Stimulated activated CD4-positive, alpha-beta T cell treated with anti-CD3 and anti-CD28 coated beads, Interleukin-12 subunit alpha, Interleukin-12 subunit beta, amount 100 ng/mL, for 24 hours (primary cell): ENCODE measurements around the gene CDC42BPG.
A peak's percentile ranks its signal among the peaks of the same experiment; 100 is the strongest.
"Not testable (repeated sequence)": the region's sequence is repeated elsewhere in the genome, so short reads cannot be mapped to it uniquely, and the experiment has no call there.

Source experiments
- DNase-seq, 2 experiments: peaks; one replicate each; pipeline ENCODE4 v3.0.0-alpha.2; 2020; ENCODE audit warnings: low read depth in 2 of 2

Gene CDC42BPG

GRCh38 chr11:64850979-64851567, 6.6 kb upstream of the CDC42BPG start:
- DNase-seq, result peak in 1 of 2 experiments; percentile 52

DNA sequence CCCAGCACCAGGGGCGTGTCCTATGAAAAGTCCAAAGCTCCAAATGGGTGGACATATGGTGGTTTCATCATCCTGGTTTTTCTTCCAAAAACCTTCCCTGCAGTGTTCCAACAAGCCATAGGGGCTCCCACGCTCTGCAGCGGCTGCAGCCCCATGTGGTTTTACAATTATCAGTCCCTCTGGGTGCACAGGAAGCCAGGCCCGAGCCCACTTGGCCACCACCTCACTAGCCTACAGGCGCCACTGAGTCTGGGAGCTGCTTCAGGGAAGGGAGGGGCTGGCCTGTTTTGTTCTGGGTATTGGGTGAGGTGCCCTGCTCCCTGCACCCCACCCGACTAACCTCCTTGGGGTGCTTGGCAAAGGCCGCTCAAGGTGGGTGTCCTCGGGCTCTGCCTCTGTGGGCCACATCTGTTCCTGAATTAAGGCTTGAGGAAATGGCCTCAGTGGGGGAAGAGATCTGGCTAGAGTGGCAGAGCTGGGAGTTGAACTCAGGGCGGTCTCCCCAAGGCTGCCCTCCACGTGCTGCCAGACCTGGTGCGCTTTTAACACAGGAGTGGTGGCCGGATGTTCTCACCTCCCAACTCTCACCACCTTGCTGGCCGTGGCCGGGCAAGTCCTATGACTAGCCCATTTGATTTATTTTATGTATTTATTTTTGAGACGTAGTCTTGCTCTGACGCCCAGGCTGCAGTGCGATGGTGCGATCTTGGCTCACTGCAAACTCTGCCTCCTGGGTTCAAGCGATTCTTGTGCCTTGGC, 5.3 kb upstream of the CDC42BPG start:
- DNase-seq, result no peak

- DNase-seq, result no peak
Observed at GRCh38 chr11:64848826-64849597, 4.6 kb upstream of the CDC42BPG start.

DNA sequence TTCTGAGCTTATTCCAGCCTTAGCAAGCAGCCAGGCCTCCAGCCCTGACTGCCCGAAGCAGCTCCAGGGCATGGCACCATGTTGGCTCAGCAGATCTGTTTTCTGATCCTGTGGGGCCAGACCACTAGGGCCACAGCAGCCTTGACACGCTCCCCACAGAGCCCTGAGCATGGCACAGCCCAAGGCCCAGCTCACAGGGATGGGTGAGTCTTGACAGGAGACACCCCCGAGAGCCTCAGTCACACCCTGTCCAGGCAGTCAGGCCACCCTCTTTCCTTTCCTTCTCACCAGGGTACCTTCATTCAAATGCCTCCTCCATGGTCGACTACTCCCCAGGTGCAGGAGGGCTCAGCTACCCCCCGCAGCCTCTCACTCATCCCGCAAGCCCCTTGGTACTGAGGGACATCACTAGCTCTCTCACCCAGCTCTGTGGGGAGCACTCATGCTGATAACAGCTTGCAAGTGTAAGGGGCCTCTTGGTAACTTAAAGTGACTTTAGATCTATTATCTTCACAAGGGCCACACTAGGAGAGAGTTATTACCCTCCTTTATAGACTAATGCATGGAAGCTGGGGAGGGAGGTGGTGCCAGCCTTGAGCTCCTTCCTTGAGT, 3.9 kb upstream of the CDC42BPG start:
- DNase-seq, result no peak

- peak; percentile 83 to 94 for DNase-seq
Observed at GRCh38 chr11:64846998-64847666, 2.7 kb upstream of the CDC42BPG start.

- DNase-seq, result not testable (repeated sequence)
Observed at GRCh38 chr11:64845776-64846129, 1.3 kb upstream of the CDC42BPG start.

DNA sequence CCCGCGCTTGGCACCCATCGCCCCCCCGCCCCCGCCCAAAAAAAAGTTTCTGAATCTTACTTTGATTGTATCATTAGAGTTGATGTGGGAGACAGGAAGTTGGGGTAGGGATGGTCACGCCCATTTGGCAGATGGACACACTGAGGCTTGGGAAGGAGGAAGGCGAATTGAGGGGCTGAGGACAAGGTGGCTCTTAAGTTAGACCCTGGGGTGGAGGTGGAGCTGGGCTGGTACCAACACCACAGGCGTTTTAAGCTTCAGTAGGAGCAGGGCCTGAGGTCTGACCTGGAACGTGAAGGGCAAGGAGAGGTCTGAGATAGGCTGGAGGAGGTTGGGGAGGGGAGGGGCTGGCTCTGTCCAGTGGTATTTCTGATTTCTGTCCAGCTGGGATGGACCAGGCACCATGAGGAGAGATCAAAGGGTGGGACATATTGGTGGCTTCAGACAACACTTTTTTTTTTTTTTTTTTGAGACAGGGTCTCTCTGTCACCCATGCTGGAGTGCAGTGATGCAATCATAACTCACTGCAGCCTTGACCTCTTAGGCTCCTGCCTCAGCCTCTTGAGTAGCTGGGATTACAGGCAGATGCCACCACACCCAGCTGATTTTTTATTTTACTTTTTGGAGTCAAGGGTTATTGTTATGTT, 799 bp upstream of the CDC42BPG start:
- DNase-seq, result no peak

- no peak for DNase-seq
Observed at GRCh38 chr11:64843686-64844329, 645 bp downstream of the CDC42BPG start.

GRCh38 chr11:64842851-64843685, 1.4 kb downstream of the CDC42BPG start:
- no peak for DNase-seq

- DNase-seq, result no peak
Observed at GRCh38 chr11:64842366-64842759, 2.1 kb downstream of the CDC42BPG start.

- no peak for DNase-seq
Observed at GRCh38 chr11:64841592-64842365, 2.7 kb downstream of the CDC42BPG start.

DNA sequence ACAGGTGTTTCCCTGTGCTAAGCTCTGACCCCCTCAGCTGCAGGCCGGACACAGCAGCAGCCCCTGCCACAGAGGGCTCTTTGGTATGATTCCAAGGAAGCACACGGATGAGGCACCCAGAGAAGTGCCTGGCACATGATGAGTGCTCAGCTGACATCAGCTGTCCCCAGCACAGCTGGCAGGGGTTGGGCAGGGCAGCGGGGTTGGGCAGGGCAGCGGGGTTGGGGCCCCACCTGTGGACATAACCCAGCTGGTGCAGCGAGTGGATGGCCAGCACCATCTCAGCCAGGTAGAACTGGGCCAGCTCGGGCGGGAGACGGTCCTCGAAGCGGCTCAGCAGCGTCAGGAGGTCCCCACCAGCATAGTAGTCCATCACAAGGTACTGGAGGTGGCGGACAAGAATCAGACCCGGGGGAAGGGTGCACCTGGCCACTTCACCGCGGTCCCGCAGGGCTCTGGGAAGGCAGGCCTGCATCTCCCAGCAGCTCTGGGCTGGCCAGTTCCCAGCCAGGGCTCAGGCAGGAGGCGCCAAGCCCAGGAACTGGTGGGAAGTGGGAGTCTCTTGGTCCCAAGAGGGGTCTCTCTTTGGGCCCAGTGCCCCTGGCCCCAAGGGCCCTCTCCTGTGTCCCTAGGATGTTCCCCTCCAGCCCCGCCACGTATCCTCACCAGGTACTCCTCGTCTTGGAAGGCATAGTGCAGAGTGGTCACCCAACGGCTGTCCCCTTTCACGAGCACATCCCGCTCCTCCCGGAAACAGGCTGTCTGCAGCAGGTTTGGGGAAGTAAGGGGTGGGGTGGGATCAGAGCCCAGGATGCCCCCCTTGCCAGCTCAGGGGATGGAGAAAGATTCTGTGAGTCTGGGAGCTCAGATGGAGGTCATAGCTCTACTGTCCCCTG, 4.3 kb downstream of the CDC42BPG start:
- DNase-seq, result no peak

- DNase-seq, result no peak
Observed at GRCh38 chr11:64839335-64839734, 5.1 kb downstream of the CDC42BPG start.

DNA sequence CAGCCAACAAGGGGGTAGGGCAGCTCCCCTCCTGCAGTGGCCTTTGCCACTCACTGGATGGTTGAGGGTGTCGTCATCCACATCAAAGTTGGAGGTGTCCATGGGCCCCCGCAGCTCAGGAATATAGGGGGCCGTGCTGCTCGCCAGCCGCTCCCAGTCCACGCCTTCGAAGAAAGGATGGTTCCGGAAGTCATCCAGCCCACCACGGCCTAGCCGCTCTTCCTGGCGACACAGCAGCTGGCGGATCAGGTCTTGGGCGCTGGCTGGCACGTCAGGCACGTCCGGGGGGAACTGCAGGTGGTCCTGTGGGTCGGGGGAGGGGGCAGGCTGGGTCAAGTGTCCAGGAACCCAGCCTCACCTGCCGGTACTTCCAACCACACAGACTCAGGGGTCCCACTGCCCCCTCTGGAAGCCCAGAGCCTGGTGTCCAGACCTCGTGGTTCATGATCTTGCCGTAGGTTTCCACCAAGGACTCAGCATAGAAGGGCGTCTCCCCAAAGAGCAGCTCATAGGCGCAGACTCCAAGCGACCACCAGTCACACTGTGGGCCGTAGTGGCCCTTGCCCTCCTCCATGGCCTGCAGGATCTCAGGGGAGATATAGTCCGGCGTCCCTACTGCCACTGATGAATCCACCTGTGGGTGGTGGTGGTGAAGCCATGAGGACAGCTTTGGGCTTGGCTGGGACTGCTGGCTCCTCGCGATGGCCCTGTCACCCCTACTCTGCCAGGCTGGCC, 5.7 kb downstream of the CDC42BPG start:
- no peak for DNase-seq

DNA sequence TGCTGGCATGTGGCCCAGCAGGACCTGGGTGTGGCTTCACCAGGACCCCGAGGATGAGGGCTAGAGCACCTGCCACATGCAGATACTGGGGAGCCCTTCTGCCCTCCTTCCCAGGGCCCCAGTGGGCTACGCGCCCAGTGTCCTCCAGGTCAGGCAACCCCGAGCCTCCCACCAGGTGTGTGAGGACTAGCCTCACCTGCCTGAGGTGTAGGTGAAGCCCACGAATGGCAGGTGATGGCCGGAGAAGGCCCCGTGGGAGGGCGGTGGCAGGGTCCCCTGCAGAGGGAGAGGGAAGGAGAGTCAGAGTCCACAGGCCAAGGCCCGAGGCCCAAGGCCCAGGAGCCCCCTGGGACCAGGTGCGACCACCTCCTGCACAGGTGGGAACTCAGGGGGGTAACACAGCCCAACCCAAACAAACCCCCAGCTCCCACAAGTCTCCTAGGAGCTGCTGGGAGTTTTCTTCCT, 6.5 kb downstream of the CDC42BPG start:
- no peak for DNase-seq

GRCh38 chr11:64836448-64837072, 7.9 kb downstream of the CDC42BPG start:
- no peak for DNase-seq
